Mesothelial cell of epicardium (in vitro differentiated cells): ENCODE results near the gene HEATR1. TPM values are rescaled to one million over a fixed set of nuclear protein-coding genes. Genes with fewer than 3 reads are reported as not detected.

Experiments
- DNase-seq, 2 experiments: peaks; one replicate each; pipeline ENCODE4 v3.0.0; 2021; ENCODE audit warnings: low spot score in 2 of 2; ENCODE audit not compliant: unreplicated experiment in 2 of 2
- H3K27ac Mint-ChIP-seq: 2 replicates; pipeline ENCODE4 v1.8.0; 2021; ENCODE audit warnings: mixed read lengths
- H3K27me3 Mint-ChIP-seq: 2 replicates; pipeline ENCODE4 v1.8.0; 2021; ENCODE audit warnings: low read depth, mixed read lengths
- H3K36me3 Mint-ChIP-seq: 2 replicates; pipeline ENCODE4 v1.8.0; 2021; ENCODE audit warnings: mixed read lengths
- H3K4me1 Mint-ChIP-seq: 2 replicates; pipeline ENCODE4 v1.8.0; 2021; ENCODE audit warnings: mixed read lengths
- H3K4me3 Mint-ChIP-seq: 2 replicates; pipeline ENCODE4 v1.8.0; 2021; ENCODE audit warnings: mild to moderate bottlenecking, moderate library complexity, mixed read lengths
- H3K9me3 Mint-ChIP-seq: 2 replicates; pipeline ENCODE4 v1.8.0; 2021; ENCODE audit warnings: mixed read lengths
- total RNA-seq: library from RNA; stranded (reverse); gene quantifications from 3 replicates; pipeline ENCODE4 v1.2.1, GENCODE V29; 2021
- TF ChIP-seq, protein P1 (sequence below): fragments of 200-600 bp; sonication (generic); IDR thresholded peaks from one replicate; pipeline ENCODE4 v1.5.0; 2021; ENCODE audit warnings: antibody characterized with exemption; ENCODE audit not compliant: unreplicated experiment

Gene HEATR1
- total RNA-seq, 1 donor from 2014 or later: 48.4 TPM

DNA sequence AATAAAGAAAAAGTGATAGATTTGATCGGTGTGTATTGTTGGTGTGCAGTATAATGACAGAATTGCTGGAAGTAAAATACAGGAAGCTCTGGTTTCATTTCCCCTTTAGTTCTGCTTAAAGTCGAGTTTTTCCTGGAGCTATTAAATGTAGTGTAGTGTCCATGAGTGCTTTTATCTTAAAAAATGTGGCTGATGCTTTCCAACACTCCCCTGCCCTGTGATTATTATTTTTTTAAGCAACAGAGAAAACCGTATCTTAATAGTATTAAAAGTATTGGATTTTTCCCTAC is 79.5 kb downstream of the HEATR1 start:
- Mint-ChIP-seq H3K27me3 (no peaks in the 10 kb centered on the region), H3K9me3 (no peaks in the 10 kb centered on the region), H3K36me3 (peaks cover 8% of the 10 kb centered on the region), H3K27ac (peak overlapping the region; percentile 85), H3K4me3 (peak overlapping the region; percentile 89), H3K4me1 (peaks cover 24% of the 10 kb centered on the region)
- DNase-seq: no peak
- TF ChIP-seq, protein P1, sequence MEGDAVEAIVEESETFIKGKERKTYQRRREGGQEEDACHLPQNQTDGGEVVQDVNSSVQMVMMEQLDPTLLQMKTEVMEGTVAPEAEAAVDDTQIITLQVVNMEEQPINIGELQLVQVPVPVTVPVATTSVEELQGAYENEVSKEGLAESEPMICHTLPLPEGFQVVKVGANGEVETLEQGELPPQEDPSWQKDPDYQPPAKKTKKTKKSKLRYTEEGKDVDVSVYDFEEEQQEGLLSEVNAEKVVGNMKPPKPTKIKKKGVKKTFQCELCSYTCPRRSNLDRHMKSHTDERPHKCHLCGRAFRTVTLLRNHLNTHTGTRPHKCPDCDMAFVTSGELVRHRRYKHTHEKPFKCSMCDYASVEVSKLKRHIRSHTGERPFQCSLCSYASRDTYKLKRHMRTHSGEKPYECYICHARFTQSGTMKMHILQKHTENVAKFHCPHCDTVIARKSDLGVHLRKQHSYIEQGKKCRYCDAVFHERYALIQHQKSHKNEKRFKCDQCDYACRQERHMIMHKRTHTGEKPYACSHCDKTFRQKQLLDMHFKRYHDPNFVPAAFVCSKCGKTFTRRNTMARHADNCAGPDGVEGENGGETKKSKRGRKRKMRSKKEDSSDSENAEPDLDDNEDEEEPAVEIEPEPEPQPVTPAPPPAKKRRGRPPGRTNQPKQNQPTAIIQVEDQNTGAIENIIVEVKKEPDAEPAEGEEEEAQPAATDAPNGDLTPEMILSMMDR: no peak

GRCh38 chr1:236524142-236524894 is 80.0 kb downstream of the HEATR1 start:
- Mint-ChIP-seq H3K36me3 (peaks cover 8% of the 10 kb centered on the region), H3K4me1 (peaks cover 24% of the 10 kb centered on the region), H3K27me3 (no peaks in the 10 kb centered on the region), H3K4me3 (peak overlapping the region; percentile 89), H3K9me3 (no peaks in the 10 kb centered on the region), H3K27ac (peak overlapping the region; percentile 94)
- TF ChIP-seq, protein P1: no peak
- DNase-seq: no peak

DNA sequence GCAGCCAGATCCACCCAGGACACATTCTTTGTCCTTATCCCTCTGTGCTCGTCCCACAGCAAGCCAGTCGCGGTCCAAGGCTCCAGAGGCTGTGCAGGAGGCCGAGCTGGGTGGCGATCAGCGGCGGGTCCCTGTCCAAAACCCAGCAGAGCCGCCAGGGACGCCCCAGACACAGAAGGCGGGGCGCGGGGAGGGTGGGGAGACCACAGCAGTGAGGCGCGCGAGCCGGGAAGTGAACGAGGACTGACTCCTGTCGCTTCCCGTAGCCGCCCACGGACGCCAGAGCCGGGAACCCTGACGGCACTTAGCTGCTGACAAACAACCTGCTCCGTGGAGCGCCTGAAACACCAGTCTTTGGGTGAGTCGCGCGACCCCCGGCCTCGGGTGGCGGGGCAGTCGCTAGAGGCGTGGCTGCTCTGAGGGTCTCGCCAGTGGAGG is 80.6 kb downstream of the HEATR1 start, which contains the start of gene LGALS8:
TSS of gene LGALS8 (plus strand) at position 279 of the 438 bp plus-strand sequence. CDS start 2,089 bp downstream, outside the sequence.
- H3K4me3 Mint-ChIP-seq: peak within 1 kb of the TSS; percentile 89
- TF ChIP-seq, protein P1: no peak
- H3K36me3 Mint-ChIP-seq: peaks cover 6% of the 10 kb centered on the region
- H3K4me1 Mint-ChIP-seq: peaks cover 24% of the 10 kb centered on the region
- no peaks in the 10 kb centered on the region for H3K27me3 Mint-ChIP-seq
- H3K9me3 Mint-ChIP-seq: no peaks in the 10 kb centered on the region
- H3K27ac Mint-ChIP-seq: peak within 1 kb of the TSS; percentile 94
- peak; percentile 66 to 79 for DNase-seq

DNA sequence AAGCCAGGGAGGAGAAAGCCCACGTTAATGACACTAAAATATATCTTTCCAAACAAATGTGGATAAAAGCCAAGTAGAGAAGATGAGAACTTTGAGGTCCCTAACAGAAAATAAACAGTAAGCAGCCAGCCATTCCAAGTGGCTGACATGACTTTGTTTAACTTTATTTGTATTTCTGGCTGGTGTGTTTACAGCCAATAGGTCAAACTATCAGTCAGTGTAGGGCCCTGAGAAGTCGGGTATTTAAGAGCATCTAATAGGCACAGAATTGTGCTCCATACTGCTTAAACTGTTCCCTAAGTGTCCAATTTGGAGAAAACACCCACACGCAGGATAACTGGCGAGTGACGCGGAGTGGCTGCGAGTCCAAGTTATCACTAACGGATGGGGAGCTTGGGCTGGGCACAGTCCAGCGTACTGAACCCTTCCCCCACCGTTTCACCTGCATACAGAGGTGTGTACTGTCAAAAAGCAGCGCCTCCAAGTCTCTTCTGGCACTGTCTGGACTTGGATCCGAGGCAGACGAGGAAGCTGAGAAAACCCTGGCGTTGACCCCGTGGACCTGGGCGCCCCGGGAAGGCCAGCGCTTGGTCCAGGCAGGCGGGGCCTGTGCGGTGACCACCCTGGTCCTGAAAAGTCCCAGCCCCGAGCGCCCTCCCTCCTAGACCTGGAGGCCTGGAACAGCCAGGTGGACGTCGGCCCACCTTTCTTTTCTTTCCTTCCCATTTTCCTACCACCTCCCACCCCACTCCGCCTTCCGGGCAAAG is 81.2 kb downstream of the HEATR1 start:
- H3K4me3 Mint-ChIP-seq: peak overlapping the region; percentile 89
- DNase-seq: no peak

GRCh38 chr1:236520445-236521005 is 83.8 kb downstream of the HEATR1 start:
- DNase-seq: no peak
- no peaks in the 10 kb centered on the region for H3K36me3 Mint-ChIP-seq
- no peaks in the 10 kb centered on the region for H3K9me3 Mint-ChIP-seq
- H3K4me1 Mint-ChIP-seq: peaks cover 45% of the 10 kb centered on the region
- TF ChIP-seq, protein P1: no peak
- no peak overlapping the region for H3K27ac Mint-ChIP-seq
- no peak overlapping the region for H3K4me3 Mint-ChIP-seq
- H3K27me3 Mint-ChIP-seq: no peaks in the 10 kb centered on the region

More for the DNA sequence above, 81.2 kb downstream of the HEATR1 start:
- Mint-ChIP-seq H3K4me1 (peaks cover 28% of the 10 kb centered on the region), H3K27ac (peak overlapping the region; percentile 94), H3K36me3 (peaks cover 5% of the 10 kb centered on the region), H3K27me3 (no peaks in the 10 kb centered on the region), H3K9me3 (no peaks in the 10 kb centered on the region)
- TF ChIP-seq, protein P1: no peak
